H1 (cell line): Measurements from ENCODE around the gene UNC79. TPM values are rescaled to one million over a fixed set of nuclear protein-coding genes. Genes with fewer than 3 reads are reported as not detected.

Experiments used
- CBX8 ChIP-seq: fragments of 300-800, 300-1000 bp; sonication (generic); IDR thresholded peaks from 2 replicates; pipeline ENCODE4 v1.7.1; 2016; ENCODE audit warnings: low read depth, low read length, borderline replicate concordance
- CEBPB ChIP-seq: IDR thresholded peaks from 2 replicates; pipeline ENCODE4 v1.6.1; 2012; ENCODE audit warnings: low read depth, low read length
- CHD7 ChIP-seq: fragments of 300-600 bp; sonication (generic); IDR thresholded peaks from 2 replicates; pipeline ENCODE4 v1.7.1; 2012; ENCODE audit warnings: low read length, moderate library complexity, mild to moderate bottlenecking, inconsistent platforms; ENCODE audit not compliant: insufficient replicate concordance
- CREB1 ChIP-seq: IDR thresholded peaks from 2 replicates; pipeline ENCODE4 v1.6.1; 2012; ENCODE audit warnings: inconsistent platforms
- EZH2 ChIP-seq: fragments of 200-600 bp; sonication (generic); IDR thresholded peaks from 2 replicates; pipeline ENCODE4 v1.7.1; 2012; ENCODE audit warnings: low read depth, mild to moderate bottlenecking, moderate library complexity, low read length, inconsistent platforms; ENCODE audit not compliant: severe bottlenecking
- FOSL1 ChIP-seq: IDR thresholded peaks from 2 replicates; pipeline ENCODE4 v1.6.1; 2011; ENCODE audit warnings: mild to moderate bottlenecking, low read depth, low read length, moderate library complexity; ENCODE audit not compliant: insufficient read depth
- GTF2F1 ChIP-seq: IDR thresholded peaks from 2 replicates; pipeline ENCODE4 v1.6.1; 2012; ENCODE audit warnings: low read depth, low read length, improper control_type of control experiment, borderline replicate concordance
- HDAC2 ChIP-seq, 2 experiments: fragments of 300-600 bp in 1 of 2; sonication (generic) in 1 of 2; IDR thresholded peaks; 2 replicates each; pipeline ENCODE4 v1.6.1; 2011 to 2012; ENCODE audit warnings: low read depth in 2 of 2, low read length in 2 of 2, mild to moderate bottlenecking in 2 of 2, moderate library complexity in 2 of 2, borderline replicate concordance in 1 of 2, inconsistent platforms in 1 of 2
- MAX ChIP-seq: IDR thresholded peaks from 2 replicates; pipeline ENCODE4 v1.6.1; 2012; ENCODE audit warnings: inconsistent platforms
- USF2 ChIP-seq: IDR thresholded peaks from 2 replicates; pipeline ENCODE4 v1.6.1; 2011; ENCODE audit warnings: low read length, improper control_type of control experiment
- polyA plus RNA-seq, 7 experiments: library from polyadenylated mRNA; depleted of rRNA in 3 of 7; stranded (reverse) in 5 of 7; unstranded in 2 of 7; fragments of >200 nt in 5 of 7; fragments of 200-250 nt in 2 of 7; gene quantifications; 1 replicate in 5 of 7; 2 replicates in 1 of 7; 4 replicates in 1 of 7; pipeline versions ENCODE4 v1.2.1 to v1.2.3, GENCODE V29; 2011 to 2013; ENCODE audit warnings: missing spikeins in 2 of 7, mixed read lengths in 2 of 7
- total RNA-seq: library from RNA; stranded (reverse); fragmentation: NEBNext Ultra II Directional; extraction: Animal tissue kit (Norgen Biotek cat#: 25700); gene quantifications from 2 replicates; pipeline ENCODE4 v1.2.1, GENCODE V29; 2021

The UNC79 gene
- total and polyA plus RNA-seq, 2 of the 8 experiments (the other 6 are each of a cell fraction or from before 2014, with no cell fraction given): 1.8 to 2.3 TPM

- TF ChIP-seq CHD7: no peak
- no peak for TF ChIP-seq HDAC2 (IDR thresholded peaks at IDR 0.05; ENCODE audit: borderline replicate concordance in 1 of 2, low read depth in 2 of 2, low read length in 2 of 2)
- no peak for TF ChIP-seq EZH2
- TF ChIP-seq CBX8: no peak
- no peak for TF ChIP-seq CEBPB
- no peak for TF ChIP-seq MAX
- no peak for TF ChIP-seq GTF2F1
- TF ChIP-seq CREB1: no peak
- TF ChIP-seq USF2: no peak
- no peak for TF ChIP-seq FOSL1
These were observed 302.5 kb downstream of the UNC79 start (continued) for GRCh38 chr14:93733231-93733630.
